Measurements from ENCODE around the gene VASP. TPM values are rescaled to one million over a fixed set of nuclear protein-coding genes. Genes with fewer than 3 reads are reported as not detected.

The VASP gene
- total RNA-seq, 1 donor from 2014 or later = 32.6 TPM

DNA sequence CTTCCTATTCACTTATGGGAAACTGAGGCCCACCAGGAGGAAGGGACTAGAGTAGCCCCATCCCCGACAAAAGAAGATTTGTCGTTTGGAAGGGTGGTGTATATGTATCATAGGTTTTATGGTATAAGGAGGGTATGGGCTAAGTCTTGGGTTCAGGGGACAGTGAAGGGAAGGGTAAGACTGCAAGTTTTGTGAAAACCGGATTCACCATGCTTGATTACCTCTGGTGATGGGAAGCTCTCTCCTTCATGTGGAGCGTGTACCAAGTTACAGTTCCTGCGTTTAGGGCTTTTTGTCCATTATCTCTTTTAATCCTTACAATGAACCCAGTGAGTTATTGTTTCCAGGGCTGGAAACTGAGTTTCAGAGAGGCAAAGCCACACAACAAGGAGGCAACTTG, 3.8 kb downstream of the VASP start:
- Histone ChIP-seq H3K79me2 (ENCODE audit: low read depth) (peaks cover 86% of the 10 kb centered on the region), H3F3A (ENCODE audit: low read depth) (peaks cover 34% of the 10 kb centered on the region), H3K27ac (no peak overlapping the region), H2AFZ (replicated peaks) (no peak overlapping the region), H3K9ac (no peak overlapping the region), H3K4me1 (no peaks in the 10 kb centered on the region), H3K36me3 (no peaks in the 10 kb centered on the region), H3K4me2 (no peak overlapping the region), H4K20me1 (ENCODE audit: low read depth) (peaks cover 75% of the 10 kb centered on the region), H3K27me3 (no peaks in the 10 kb centered on the region), H3K9me3 (ENCODE audit: low read depth) (no peaks in the 10 kb centered on the region), H3K4me3 (no peak overlapping the region)
- Mint-ChIP-seq H3K9me3 (no peaks in the 10 kb centered on the region), H3K4me3 (peak overlapping the region; percentile 41), H3K27ac (no peak overlapping the region), H3K4me1 (peaks cover 12% of the 10 kb centered on the region), H3K36me3 (no peaks in the 10 kb centered on the region), H3K27me3 (ENCODE audit: insufficient read depth, low read depth) (peaks cover 4% of the 10 kb centered on the region)
- TF ChIP-seq CTCF (IDR thresholded peaks at IDR 0.05) (no peak), EZH2phosphoT487 (IDR thresholded peaks at IDR 0.05) (no peak), EZH2 (IDR thresholded peaks at IDR 0.05) (no peak)
- no peak for DNase-seq (ENCODE audit: low spot score)

GRCh38 chr19:45512881-45513483, 5.7 kb downstream of the VASP start:
- H3K27me3 ChIP-seq = no peaks in the 10 kb centered on the region
- Mint-ChIP-seq H3K27ac (no peak overlapping the region), H3K9me3 (no peaks in the 10 kb centered on the region), H3K4me1 (peaks cover 12% of the 10 kb centered on the region), H3K27me3 (ENCODE audit: insufficient read depth, low read depth) (peaks cover 2% of the 10 kb centered on the region), H3K36me3 (peaks cover 1% of the 10 kb centered on the region), H3K4me3 (no peak overlapping the region)
- H3K4me3 ChIP-seq = no peak overlapping the region
- peaks cover 78% of the 10 kb centered on the region for H3K79me2 ChIP-seq (ENCODE audit: low read depth)
- TF ChIP-seq CTCF (IDR thresholded peaks at IDR 0.05) (no peak), EZH2phosphoT487 (IDR thresholded peaks at IDR 0.05) (no peak), EZH2 (IDR thresholded peaks at IDR 0.05) (no peak)
- H3K9ac ChIP-seq = no peak overlapping the region
- no peak overlapping the region for H3K4me2 ChIP-seq
- peaks cover 75% of the 10 kb centered on the region for H4K20me1 ChIP-seq (ENCODE audit: low read depth)
- no peaks in the 10 kb centered on the region for H3K9me3 ChIP-seq (ENCODE audit: low read depth)
- no peaks in the 10 kb centered on the region for H3K36me3 ChIP-seq
- H3F3A ChIP-seq (ENCODE audit: low read depth) = peaks cover 22% of the 10 kb centered on the region
- H3K27ac ChIP-seq = no peak overlapping the region
- no peak for DNase-seq (ENCODE audit: low spot score)
- no peak overlapping the region for H2AFZ ChIP-seq (replicated peaks)
- H3K4me1 ChIP-seq = no peaks in the 10 kb centered on the region

DNA sequence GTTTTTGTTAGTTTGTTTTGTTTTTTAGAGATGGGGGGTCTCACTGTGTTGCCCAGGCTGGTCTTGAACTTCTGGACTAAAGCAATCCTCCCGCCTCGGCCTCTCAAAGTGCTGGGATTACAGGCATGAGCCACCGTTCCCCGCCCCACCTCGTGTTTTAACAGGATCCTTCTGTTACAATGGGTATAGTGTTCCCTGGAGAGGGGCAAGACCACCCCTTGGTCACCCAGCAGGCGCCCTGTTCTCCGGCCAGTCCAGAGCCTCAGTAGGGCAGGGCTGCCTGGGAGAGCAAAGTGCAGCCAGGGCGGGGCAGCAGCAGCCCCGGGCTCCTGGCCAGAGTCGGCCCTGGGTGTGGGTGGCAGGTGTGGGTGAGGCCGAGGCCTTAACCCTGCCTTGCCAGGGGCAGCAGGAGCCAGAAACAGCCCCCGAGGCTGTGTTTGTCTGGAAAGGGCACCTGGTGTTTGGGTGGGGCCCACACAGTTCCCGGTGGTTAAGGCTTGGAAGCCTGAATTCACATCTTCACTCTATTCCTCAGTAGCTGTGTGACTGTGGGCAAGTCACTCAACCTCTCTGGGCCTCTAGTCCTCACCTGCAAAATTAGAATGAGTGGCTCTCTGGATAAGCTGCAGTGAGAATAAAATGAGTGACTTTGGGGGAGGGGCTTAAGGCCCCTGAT, 7.2 kb downstream of the VASP start:
- Histone ChIP-seq H3K4me2 (no peak overlapping the region), H3K79me2 (ENCODE audit: low read depth) (peaks cover 63% of the 10 kb centered on the region), H3K27me3 (no peaks in the 10 kb centered on the region), H2AFZ (replicated peaks) (no peak overlapping the region), H3K36me3 (no peaks in the 10 kb centered on the region), H4K20me1 (ENCODE audit: low read depth) (peaks cover 64% of the 10 kb centered on the region), H3K9me3 (ENCODE audit: low read depth) (no peaks in the 10 kb centered on the region), H3K9ac (no peak overlapping the region), H3K27ac (no peak overlapping the region), H3F3A (ENCODE audit: low read depth) (peaks cover 10% of the 10 kb centered on the region), H3K4me3 (no peak overlapping the region), H3K4me1 (no peaks in the 10 kb centered on the region)
- Mint-ChIP-seq H3K27ac (no peak overlapping the region), H3K4me1 (peaks cover 8% of the 10 kb centered on the region), H3K4me3 (no peak overlapping the region), H3K36me3 (peaks cover 6% of the 10 kb centered on the region), H3K27me3 (ENCODE audit: insufficient read depth, low read depth) (peaks cover 2% of the 10 kb centered on the region), H3K9me3 (no peaks in the 10 kb centered on the region)
- TF ChIP-seq EZH2phosphoT487 (IDR thresholded peaks at IDR 0.05) = no peak
- no peak for TF ChIP-seq CTCF (IDR thresholded peaks at IDR 0.05)
- no peak for TF ChIP-seq EZH2 (IDR thresholded peaks at IDR 0.05)
- DNase-seq (ENCODE audit: low spot score) = no peak

Measured in neural progenitor cell (in vitro differentiated cells).